Subcutaneous adipose tissue (tissue), 4 donors: ENCODE data around the gene S100A3. TPM values are rescaled to one million over a fixed set of nuclear protein-coding genes. Genes with fewer than 3 reads are reported as not detected.

Experiments
- CTCF ChIP-seq: fragments of 450-650 bp; IDR thresholded peaks from one replicate; pipeline ENCODE4 v1.5.1; 2016; ENCODE audit warnings: low read depth, mild to moderate bottlenecking, control low read depth, antibody characterized with exemption, moderate library complexity
- total RNA-seq, 4 donors: library from RNA; depleted of rRNA; stranded (reverse); fragments of >200 nt; gene quantifications; one replicate each; pipeline ENCODE4 v1.1.0, GENCODE V29; 2016

The S100A3 gene
- total RNA-seq, 4 donors from 2014 or later: 2.6 to 8.3 (median 3.1) TPM

DNA sequence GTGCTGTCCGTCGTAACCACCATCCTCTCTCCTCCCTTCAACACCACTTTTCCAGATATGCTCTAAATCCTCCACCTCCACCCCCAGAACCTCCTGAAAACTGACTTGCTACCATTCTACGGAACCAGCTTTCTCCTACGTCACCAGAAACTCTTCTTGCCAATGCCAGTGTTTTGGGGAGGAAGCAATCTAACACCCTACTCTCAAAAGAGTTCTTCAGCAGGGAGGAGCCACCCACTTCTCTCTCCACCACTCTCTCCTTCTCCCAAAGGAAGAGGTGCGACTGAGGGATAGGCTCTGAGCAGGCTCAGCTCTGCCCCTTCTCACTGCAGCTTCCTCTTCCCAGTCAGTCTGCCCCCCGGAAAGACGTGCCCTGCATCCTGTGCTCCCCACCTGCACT lies 22.6 kb upstream of the S100A3 start:
- TF ChIP-seq CTCF: no peak

GRCh38 chr1:153570874-153571273 lies 21.8 kb upstream of the S100A3 start:
- TF ChIP-seq CTCF: no peak

DNA sequence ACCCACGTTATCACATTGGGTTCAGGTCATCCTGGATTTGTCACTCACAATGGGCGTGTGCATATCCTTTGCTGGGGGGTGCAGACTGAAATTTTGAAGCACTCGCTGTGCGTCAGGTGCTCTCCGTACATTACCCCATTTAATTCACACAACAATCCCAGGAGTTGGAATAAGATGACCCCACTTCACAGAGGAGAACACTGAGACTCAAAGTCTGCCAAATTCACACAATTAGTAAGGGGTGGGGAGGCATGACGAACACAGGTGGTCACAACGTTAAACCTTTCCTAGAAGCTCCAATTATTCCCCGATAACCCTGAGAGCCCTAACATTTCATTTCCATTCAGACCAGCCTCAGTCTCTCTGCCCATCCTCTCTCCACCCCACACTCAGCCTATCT lies 20.4 kb upstream of the S100A3 start:
- TF ChIP-seq CTCF: no peak

DNA sequence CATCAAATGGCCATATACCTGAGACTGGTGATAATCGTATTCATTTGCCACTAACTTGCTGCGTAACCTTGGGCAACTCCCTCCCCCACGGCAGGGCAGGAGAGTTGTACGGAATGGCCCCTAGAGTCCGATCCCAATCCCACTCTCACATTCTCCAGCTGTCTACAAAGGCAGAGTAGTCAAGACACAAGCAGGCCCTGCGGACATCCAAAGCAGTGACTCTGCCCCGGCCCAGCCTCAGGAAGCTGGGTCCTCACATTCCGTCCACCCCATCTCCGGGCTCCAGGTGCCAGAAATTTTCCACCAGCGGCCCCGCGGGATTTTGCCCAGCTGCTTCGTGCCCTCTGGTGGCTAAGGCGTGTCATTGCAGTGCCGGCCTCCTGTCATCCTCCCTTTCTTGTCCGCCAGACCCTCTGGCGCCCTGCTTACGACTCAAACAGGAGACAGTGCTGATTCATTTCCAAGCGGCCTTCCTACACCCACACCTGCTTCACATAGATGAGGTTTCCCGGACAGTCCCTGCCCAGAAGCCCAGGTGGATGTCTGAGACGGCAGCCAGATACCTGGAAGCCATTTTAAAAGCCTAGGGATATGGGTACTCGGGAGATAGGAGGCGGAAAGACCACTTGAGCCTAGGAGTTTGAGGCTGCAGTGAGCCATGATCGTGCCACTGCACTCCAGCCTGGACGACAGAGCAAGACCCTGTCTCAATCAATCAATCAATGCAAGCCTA lies 19.5 kb upstream of the S100A3 start:
- no peak for TF ChIP-seq CTCF

DNA sequence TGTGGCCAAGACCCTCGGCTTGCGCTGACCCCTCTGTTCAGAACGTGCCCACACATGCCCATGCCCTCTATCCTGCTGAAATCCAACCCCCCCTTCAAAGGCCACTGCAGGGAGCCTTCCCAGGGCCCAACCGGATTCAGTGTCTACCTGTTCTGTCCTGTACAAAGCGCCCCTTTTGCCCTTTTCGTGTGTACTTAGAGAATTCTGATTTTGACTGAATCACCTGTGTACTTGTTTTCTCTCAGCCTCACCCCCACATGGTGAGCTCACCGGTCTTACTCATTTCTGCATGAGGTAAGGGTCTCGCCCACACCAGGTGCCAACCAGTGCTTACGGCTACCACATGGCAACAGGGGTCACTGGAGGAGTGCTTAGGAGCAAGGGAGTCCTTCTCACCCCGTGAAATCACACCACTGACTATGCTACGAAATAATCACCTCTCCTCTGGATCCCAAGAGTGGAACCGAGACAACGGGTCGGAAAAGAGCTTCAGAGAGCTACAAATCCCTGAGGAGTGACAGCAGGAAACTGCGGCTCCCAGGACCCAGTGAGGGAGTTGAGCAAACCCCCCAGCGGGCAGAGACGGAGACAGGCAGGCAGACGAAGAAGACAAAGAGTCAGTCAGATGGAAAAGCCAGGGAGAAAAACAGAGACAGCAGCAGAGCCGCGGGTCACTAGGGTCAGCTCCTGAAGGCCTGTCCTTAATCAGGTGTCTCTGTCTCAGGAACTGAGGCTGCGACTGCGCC lies 18.7 kb upstream of the S100A3 start:
- TF ChIP-seq CTCF: no peak

GRCh38 chr1:153566414-153567371 lies 17.6 kb upstream of the S100A3 start:
- no peak for TF ChIP-seq CTCF
